ENCODE measurements around the gene XRN1.
"Not testable (repeated sequence)": the region's sequence is repeated elsewhere in the genome, so short reads cannot be mapped to it uniquely, and the experiment has no call there.

The XRN1 gene

DNA sequence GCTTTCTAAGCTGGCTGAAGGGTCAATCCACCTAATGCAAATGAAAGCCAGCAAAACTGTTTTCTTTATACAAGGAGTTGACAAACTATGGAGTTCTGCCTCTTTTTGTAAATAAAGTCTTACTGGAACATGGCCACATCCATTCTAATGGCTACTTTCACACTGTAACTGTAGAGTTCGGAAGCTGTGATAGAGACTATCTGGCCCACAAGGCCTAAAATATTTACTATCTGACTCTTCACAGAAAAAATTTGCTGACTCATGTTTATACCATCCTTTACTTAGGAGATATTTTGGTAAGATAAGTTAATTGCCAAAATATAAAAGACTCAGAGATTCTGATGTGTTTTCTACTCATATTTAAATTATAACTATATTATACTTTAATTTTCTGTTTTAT lies 128.7 kb downstream of the XRN1 start:
- no peak overlapping the region for H3K4me3 ChIP-seq (ENCODE audit: low read depth, low read length)
- H3K9me3 ChIP-seq = no peaks in the 10 kb centered on the region
- no peak for DNase-seq
- peaks cover 7% of the 10 kb centered on the region for H3K36me3 ChIP-seq
- H3K4me1 ChIP-seq = no peaks in the 10 kb centered on the region
- no peaks in the 10 kb centered on the region for H3K27me3 ChIP-seq
- TF ChIP-seq, protein P1, sequence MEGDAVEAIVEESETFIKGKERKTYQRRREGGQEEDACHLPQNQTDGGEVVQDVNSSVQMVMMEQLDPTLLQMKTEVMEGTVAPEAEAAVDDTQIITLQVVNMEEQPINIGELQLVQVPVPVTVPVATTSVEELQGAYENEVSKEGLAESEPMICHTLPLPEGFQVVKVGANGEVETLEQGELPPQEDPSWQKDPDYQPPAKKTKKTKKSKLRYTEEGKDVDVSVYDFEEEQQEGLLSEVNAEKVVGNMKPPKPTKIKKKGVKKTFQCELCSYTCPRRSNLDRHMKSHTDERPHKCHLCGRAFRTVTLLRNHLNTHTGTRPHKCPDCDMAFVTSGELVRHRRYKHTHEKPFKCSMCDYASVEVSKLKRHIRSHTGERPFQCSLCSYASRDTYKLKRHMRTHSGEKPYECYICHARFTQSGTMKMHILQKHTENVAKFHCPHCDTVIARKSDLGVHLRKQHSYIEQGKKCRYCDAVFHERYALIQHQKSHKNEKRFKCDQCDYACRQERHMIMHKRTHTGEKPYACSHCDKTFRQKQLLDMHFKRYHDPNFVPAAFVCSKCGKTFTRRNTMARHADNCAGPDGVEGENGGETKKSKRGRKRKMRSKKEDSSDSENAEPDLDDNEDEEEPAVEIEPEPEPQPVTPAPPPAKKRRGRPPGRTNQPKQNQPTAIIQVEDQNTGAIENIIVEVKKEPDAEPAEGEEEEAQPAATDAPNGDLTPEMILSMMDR (IDR thresholded peaks at IDR 0.05; ENCODE audit: low read depth, low read length) = no peak

DNA sequence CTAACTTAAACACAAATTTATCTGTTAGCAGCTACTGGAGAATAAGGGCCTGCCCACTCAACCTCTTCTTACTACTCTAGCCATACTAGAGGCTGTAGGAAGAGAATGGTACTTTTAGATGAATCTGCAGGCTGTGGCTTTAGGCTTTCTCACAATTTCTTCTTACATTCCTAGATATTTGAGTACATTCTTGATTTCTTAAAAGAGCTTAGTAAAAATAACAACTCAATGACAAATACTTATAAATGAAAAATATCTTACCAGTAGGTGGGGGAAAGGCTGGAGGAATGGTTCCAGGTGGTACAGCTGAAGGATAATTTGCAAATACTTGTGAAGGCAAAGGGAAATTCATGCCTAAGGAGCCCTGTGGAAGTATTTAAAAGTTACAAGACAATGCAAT lies 129.5 kb downstream of the XRN1 start:
- TF ChIP-seq, protein P1 (IDR thresholded peaks at IDR 0.05; ENCODE audit: low read depth, low read length) = no peak
- Histone ChIP-seq H3K36me3 (peaks cover 7% of the 10 kb centered on the region), H3K27me3 (no peaks in the 10 kb centered on the region), H3K4me1 (no peaks in the 10 kb centered on the region), H3K4me3 (ENCODE audit: low read depth, low read length) (no peak overlapping the region), H3K9me3 (no peaks in the 10 kb centered on the region)
- no peak for DNase-seq

DNA sequence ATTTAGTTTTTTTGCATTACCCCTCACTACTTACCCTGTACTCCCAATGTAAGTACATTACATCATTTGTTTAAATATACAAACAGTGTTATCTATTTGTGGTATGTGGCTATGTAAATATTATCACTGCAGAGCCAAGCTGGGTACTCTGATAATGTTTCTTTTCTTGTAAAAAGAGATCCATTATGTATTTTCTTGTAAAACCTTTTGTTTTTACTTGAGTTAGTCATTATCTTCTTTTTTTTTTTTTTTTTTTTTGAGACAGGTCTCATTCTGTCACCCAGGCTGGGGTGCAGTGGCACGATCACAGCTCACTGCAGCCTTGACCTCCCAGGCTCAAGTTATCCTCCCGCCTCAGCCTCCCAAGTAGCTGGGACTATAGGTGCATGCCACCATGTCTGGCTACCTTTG lies 131.9 kb downstream of the XRN1 start:
- not testable (repeated sequence) for H3K4me3 ChIP-seq (ENCODE audit: low read depth, low read length); H3K27me3 ChIP-seq; H3K4me1 ChIP-seq; DNase-seq; H3K9me3 ChIP-seq
- H3K36me3 ChIP-seq = peaks cover 21% of the 10 kb centered on the region

DNA sequence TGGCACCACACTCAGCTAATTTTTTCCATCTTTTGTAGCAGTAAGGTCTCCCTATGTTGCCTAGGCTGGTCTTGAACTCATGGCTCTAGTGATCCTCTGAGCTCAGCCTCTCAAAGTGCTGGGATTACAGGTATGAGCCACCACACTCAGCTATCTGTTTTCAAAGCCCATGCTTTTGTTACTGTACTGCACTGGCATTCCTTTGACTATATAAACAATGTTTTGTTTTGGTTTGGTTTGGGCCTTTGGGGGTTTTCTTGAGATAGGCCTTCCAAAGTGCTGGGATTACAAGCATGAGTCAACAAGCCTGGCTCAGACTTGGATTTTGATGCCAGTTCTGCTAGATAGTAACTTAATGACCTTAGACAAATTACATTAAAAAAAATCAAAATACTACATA lies 132.8 kb downstream of the XRN1 start:
- DNase-seq = no peak
- TF ChIP-seq, protein P1 (IDR thresholded peaks at IDR 0.05; ENCODE audit: low read depth, low read length) = no peak
- H3K36me3 ChIP-seq = peaks cover 21% of the 10 kb centered on the region

DNA sequence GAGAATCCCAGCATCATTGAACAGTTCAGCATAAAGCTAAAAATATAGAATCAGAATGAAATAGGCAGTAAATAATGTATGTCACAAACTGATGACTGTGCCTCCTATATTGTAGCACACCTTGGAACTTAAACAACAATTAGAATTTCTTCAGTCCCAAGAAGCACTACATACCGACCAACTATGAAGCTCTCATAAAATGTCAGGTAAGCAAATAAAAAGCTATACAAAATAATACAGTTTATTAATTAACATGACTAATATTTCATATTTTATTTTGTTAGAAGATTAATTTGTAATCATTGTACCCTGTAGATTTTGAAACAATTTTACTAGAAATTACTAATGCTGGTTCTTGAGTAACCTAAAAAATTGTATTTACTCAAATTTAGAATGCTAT lies 137.4 kb downstream of the XRN1 start:
- Histone ChIP-seq H3K9me3 (no peaks in the 10 kb centered on the region), H3K27me3 (no peaks in the 10 kb centered on the region), H3K4me1 (no peaks in the 10 kb centered on the region), H3K36me3 (peaks cover 14% of the 10 kb centered on the region), H3K4me3 (ENCODE audit: low read depth, low read length) (no peak overlapping the region)
- DNase-seq = no peak
- TF ChIP-seq, protein P1 (IDR thresholded peaks at IDR 0.05; ENCODE audit: low read depth, low read length) = no peak

More for the DNA sequence above, 132.8 kb downstream of the XRN1 start:
- no peak overlapping the region for H3K4me3 ChIP-seq (ENCODE audit: low read depth, low read length)
- no peaks in the 10 kb centered on the region for H3K9me3 ChIP-seq
- H3K4me1 ChIP-seq = no peaks in the 10 kb centered on the region
- no peaks in the 10 kb centered on the region for H3K27me3 ChIP-seq

DNA sequence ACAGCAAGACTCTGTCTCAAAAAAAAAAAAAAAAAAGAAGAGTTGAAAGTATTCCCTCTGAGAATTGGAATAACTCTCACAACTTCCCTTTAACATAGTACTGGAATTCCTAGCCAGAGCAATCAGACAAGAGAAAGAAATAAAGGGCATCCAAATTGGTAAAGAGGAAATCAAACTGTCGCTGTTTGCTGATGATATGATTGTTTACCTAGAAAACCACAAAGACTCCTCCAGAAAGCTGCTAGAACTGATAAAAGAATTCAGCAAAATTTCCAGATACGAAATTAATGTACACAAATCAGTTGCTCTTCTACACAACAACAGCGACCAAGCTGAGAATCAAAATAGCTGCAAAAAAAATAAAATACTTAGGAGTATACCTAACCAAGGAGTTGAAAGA lies 145.0 kb downstream of the XRN1 start:
- H3K4me3 ChIP-seq (ENCODE audit: low read depth, low read length); H3K4me1 ChIP-seq; H3K9me3 ChIP-seq; H3K27me3 ChIP-seq; DNase-seq; H3K36me3 ChIP-seq: not testable (repeated sequence)

DNA sequence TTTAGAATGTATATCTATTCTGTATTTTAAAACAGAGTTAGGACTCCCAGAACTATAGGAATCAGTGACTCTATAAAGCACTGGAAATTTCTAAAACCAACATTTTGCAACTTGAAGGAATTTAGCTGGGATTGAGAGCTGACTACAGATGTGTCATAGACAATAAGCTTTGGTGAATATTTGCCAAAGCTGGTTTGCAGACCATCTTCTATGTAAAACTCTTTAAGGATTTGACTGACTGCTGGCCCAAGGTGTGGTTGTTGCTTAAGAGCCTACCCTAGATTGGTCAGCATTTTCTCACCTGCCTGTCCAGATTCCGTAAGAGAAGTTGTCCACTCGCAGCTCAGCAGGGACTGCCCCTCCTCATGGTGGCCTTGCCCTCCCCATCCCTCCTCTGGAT lies 149.2 kb downstream of the XRN1 start:
- DNase-seq = no peak
- Histone ChIP-seq H3K4me1 (no peaks in the 10 kb centered on the region), H3K27me3 (no peaks in the 10 kb centered on the region), H3K9me3 (no peaks in the 10 kb centered on the region), H3K4me3 (ENCODE audit: low read depth, low read length) (no peak overlapping the region), H3K36me3 (no peaks in the 10 kb centered on the region)
- TF ChIP-seq, protein P1 (IDR thresholded peaks at IDR 0.05; ENCODE audit: low read depth, low read length) = no peak
